Skeletal muscle tissue (tissue), 4 donors: Measurements from ENCODE around the gene CNTLN. TPM values are rescaled to one million over a fixed set of nuclear protein-coding genes. Genes with fewer than 3 reads are reported as not detected.
"Not testable (repeated sequence)": the region's sequence is repeated elsewhere in the genome, so short reads cannot be mapped to it uniquely, and the experiment has no call there.

ENCODE experiments used
- H3K27ac ChIP-seq: one replicate; pipeline ENCODE4 v1.7.0; 2013; ENCODE audit warnings: mild to moderate bottlenecking, low read depth, low read length, inconsistent platforms
- H3K27me3 ChIP-seq, 3 donors: one replicate each; pipeline ENCODE4 v1.7.0; 2013; ENCODE audit warnings: low read length in 3 of 3; ENCODE audit not compliant: control insufficient read depth in 3 of 3, insufficient read depth in 3 of 3
- H3K36me3 ChIP-seq, 3 donors: one replicate each; pipeline ENCODE4 v1.7.0; 2013; ENCODE audit warnings: low read length in 3 of 3; ENCODE audit not compliant: control insufficient read depth in 3 of 3, insufficient read depth in 3 of 3
- H3K4me1 ChIP-seq, 3 donors: one replicate each; pipeline ENCODE4 v1.7.0; 2013; ENCODE audit warnings: low read length in 3 of 3, mild to moderate bottlenecking in 3 of 3; ENCODE audit not compliant: control insufficient read depth in 3 of 3, insufficient read depth in 3 of 3
- H3K4me3 ChIP-seq, 3 donors: one replicate each; pipeline ENCODE4 v1.7.0; 2013; ENCODE audit warnings: low read length in 3 of 3
- H3K9ac ChIP-seq, 3 donors: one replicate each; pipeline ENCODE4 v1.7.0; 2013; ENCODE audit warnings: low read length in 3 of 3, mild to moderate bottlenecking in 3 of 3, moderate library complexity in 2 of 3, low read depth in 1 of 3
- H3K9me3 ChIP-seq, 3 donors: one replicate each; pipeline ENCODE4 v1.7.0; 2013; ENCODE audit warnings: low read length in 3 of 3; ENCODE audit not compliant: control insufficient read depth in 3 of 3
- total RNA-seq: library from RNA; depleted of rRNA; stranded (reverse); fragments of >200 nt; gene quantifications from one replicate; pipeline ENCODE4 v1.2.3, GENCODE V29; 2014
- donor health status: Osteomylitis.

The CNTLN gene
- total RNA-seq, 1 donor from 2014 or later, result 9.4 TPM

GRCh38 chr9:17332115-17332514 is 197.3 kb downstream of the CNTLN start:
- Histone ChIP-seq H3K27me3 (no peaks in the 10 kb centered on the region), H3K27ac (no peak overlapping the region), H3K9me3 (no peaks in the 10 kb centered on the region), H3K9ac (no peak overlapping the region), H3K4me3 (no peak overlapping the region), H3K36me3 (no peaks in the 10 kb centered on the region), H3K4me1 (no peaks in the 10 kb centered on the region)

GRCh38 chr9:17339156-17339555 is 204.3 kb downstream of the CNTLN start:
- Histone ChIP-seq H3K36me3 (no peaks in the 10 kb centered on the region), H3K4me1 (no peaks in the 10 kb centered on the region), H3K9me3 (no peaks in the 10 kb centered on the region), H3K4me3 (no peak overlapping the region), H3K27me3 (no peaks in the 10 kb centered on the region), H3K27ac (no peak overlapping the region), H3K9ac (no peak overlapping the region)

GRCh38 chr9:17342696-17343095 is 207.9 kb downstream of the CNTLN start:
- Histone ChIP-seq H3K27me3 (no peaks in the 10 kb centered on the region), H3K4me3 (no peak overlapping the region), H3K36me3 (peaks cover 0 to 2% (median 0%) of the 10 kb centered on the region in 3 donors), H3K9me3 (no peaks in the 10 kb centered on the region), H3K9ac (no peak overlapping the region), H3K4me1 (no peaks in the 10 kb centered on the region), H3K27ac (no peak overlapping the region)

- Histone ChIP-seq H3K4me3 (no peak overlapping the region), H3K4me1 (no peaks in the 10 kb centered on the region), H3K27me3 (no peaks in the 10 kb centered on the region), H3K36me3 (peaks cover 0 to 2% (median 0%) of the 10 kb centered on the region in 3 donors), H3K9ac (no peak overlapping the region), H3K9me3 (no peaks in the 10 kb centered on the region), H3K27ac (no peak overlapping the region)
These were observed 215.0 kb downstream of the CNTLN start for GRCh38 chr9:17349831-17350230.

- H3K9ac ChIP-seq, H3K36me3 ChIP-seq: not testable (repeated sequence)
These were observed 219.2 kb downstream of the CNTLN start for GRCh38 chr9:17354006-17354405.

GRCh38 chr9:17361378-17361777 is 226.5 kb downstream of the CNTLN start:
- Histone ChIP-seq H3K27ac (no peak overlapping the region), H3K27me3 (no peaks in the 10 kb centered on the region), H3K9ac (no peak overlapping the region), H3K36me3 (no peaks in the 10 kb centered on the region), H3K4me3 (no peak overlapping the region), H3K4me1 (no peaks in the 10 kb centered on the region), H3K9me3 (no peaks in the 10 kb centered on the region)

More at GRCh38 chr9:17354006-17354405, 219.2 kb downstream of the CNTLN start:
- not testable (repeated sequence) for H3K4me3 ChIP-seq, H3K4me1 ChIP-seq, H3K9me3 ChIP-seq, H3K27ac ChIP-seq, H3K27me3 ChIP-seq

- no peak overlapping the region for H3K27ac ChIP-seq
- no peak overlapping the region for H3K9ac ChIP-seq
- H3K4me3 ChIP-seq, result no peak overlapping the region
- H3K4me1 ChIP-seq, result no peaks in the 10 kb centered on the region
- H3K27me3 ChIP-seq, result no peaks in the 10 kb centered on the region
- H3K36me3 ChIP-seq, result peaks cover 0 to 13% (median 4%) of the 10 kb centered on the region in 3 donors
- no peaks in the 10 kb centered on the region for H3K9me3 ChIP-seq
These were observed 232.2 kb downstream of the CNTLN start for GRCh38 chr9:17367035-17367434.

GRCh38 chr9:17380126-17380861 is 245.5 kb downstream of the CNTLN start:
- Histone ChIP-seq H3K9ac (no peak overlapping the region), H3K4me1 (no peaks in the 10 kb centered on the region), H3K36me3 (no peaks in the 10 kb centered on the region), H3K27me3 (no peaks in the 10 kb centered on the region), H3K4me3 (no peak overlapping the region), H3K9me3 (no peaks in the 10 kb centered on the region), H3K27ac (no peak overlapping the region)

GRCh38 chr9:17387565-17387964 is 252.7 kb downstream of the CNTLN start:
- Histone ChIP-seq H3K27me3 (no peaks in the 10 kb centered on the region), H3K9me3 (no peaks in the 10 kb centered on the region), H3K4me1 (no peaks in the 10 kb centered on the region), H3K36me3 (no peaks in the 10 kb centered on the region), H3K27ac (no peak overlapping the region), H3K4me3 (no peak overlapping the region), H3K9ac (no peak overlapping the region)

GRCh38 chr9:17389026-17389425 is 254.2 kb downstream of the CNTLN start:
- H3K9ac ChIP-seq, result no peak overlapping the region
- H3K4me1 ChIP-seq, result no peaks in the 10 kb centered on the region
- H3K36me3 ChIP-seq, result no peaks in the 10 kb centered on the region
- no peaks in the 10 kb centered on the region for H3K27me3 ChIP-seq
- H3K27ac ChIP-seq, result no peak overlapping the region
- H3K9me3 ChIP-seq, result no peaks in the 10 kb centered on the region
- no peak overlapping the region for H3K4me3 ChIP-seq
